HEK293T (cell line): ENCODE data around the gene KIF5C.

ENCODE experiments used
- CTCF ChIA-PET: fragments of 350-600 bp; formaldehyde crosslinking; extraction: SDS; loops from one replicate; lab custom pipeline; 2021; ENCODE audit warnings: antibody characterized with exemption, inconsistent platforms; lab: Yijun Ruan, JAX
- POLR2A ChIA-PET: fragments of 350-600 bp; formaldehyde crosslinking; extraction: SDS; loops from one replicate; lab custom pipeline; 2020; ENCODE audit warnings: antibody characterized with exemption, inconsistent platforms; lab: Yijun Ruan, JAX
- DNase-seq: peaks from one replicate; pipeline ENCODE4 v3.0.0; 2012; ENCODE audit warnings: mixed read lengths; ENCODE audit errors: extremely low spot score
- ARNT ChIP-seq: fragments of 450-650 bp; IDR thresholded peaks from 2 replicates; pipeline ENCODE4 v1.6.1; 2017; ENCODE audit warnings: mild to moderate bottlenecking
- BHLHE40 ChIP-seq: fragments of 450-650 bp; IDR thresholded peaks from 2 replicates; pipeline ENCODE4 v1.6.1; 2016; ENCODE audit warnings: mild to moderate bottlenecking, moderate library complexity, borderline replicate concordance
- CTBP1 ChIP-seq: fragments of 450-650 bp; IDR thresholded peaks from 2 replicates; pipeline ENCODE4 v1.6.1; 2016; ENCODE audit warnings: borderline replicate concordance
- ELF4 ChIP-seq: fragments of 450-650 bp; IDR thresholded peaks from 2 replicates; pipeline ENCODE4 v1.6.1; 2017; ENCODE audit warnings: antibody characterized with exemption
- FOXA1 ChIP-seq: fragments of 450-650 bp; IDR thresholded peaks from 2 replicates; pipeline ENCODE4 v1.6.1; 2016; ENCODE audit warnings: mild to moderate bottlenecking
- FOXK2 ChIP-seq: fragments of 450-650 bp; IDR thresholded peaks from 2 replicates; pipeline ENCODE4 v1.6.1; 2016; ENCODE audit warnings: mild to moderate bottlenecking
- FOXM1 ChIP-seq: fragments of 450-650 bp; IDR thresholded peaks from 2 replicates; pipeline ENCODE4 v1.6.1; 2017; ENCODE audit warnings: mild to moderate bottlenecking, borderline replicate concordance
- HDGF ChIP-seq: fragments of 450-650 bp; IDR thresholded peaks from 2 replicates; pipeline ENCODE4 v1.6.1; 2017; ENCODE audit warnings: antibody characterized with exemption, borderline replicate concordance
- L3MBTL2 ChIP-seq: fragments of 450-650 bp; conservative IDR thresholded peaks from 2 replicates; pipeline ENCODE4 v1.6.1; 2016; ENCODE audit warnings: mild to moderate bottlenecking
- LEF1 ChIP-seq: fragments of 450-650 bp; IDR thresholded peaks from 2 replicates; pipeline ENCODE4 v1.6.1; 2017; ENCODE audit warnings: mild to moderate bottlenecking, borderline replicate concordance
- NFRKB ChIP-seq: fragments of 450-650 bp; IDR thresholded peaks from 2 replicates; pipeline ENCODE4 v1.6.1; 2016; ENCODE audit warnings: mild to moderate bottlenecking, moderate library complexity
- PKNOX1 ChIP-seq: fragments of 450-650 bp; IDR thresholded peaks from 2 replicates; pipeline ENCODE4 v1.6.1; 2016
- SP1 ChIP-seq: fragments of 450-650 bp; IDR thresholded peaks from 2 replicates; pipeline ENCODE4 v1.6.1; 2017
- SUZ12 ChIP-seq: fragments of 450-650 bp; IDR thresholded peaks from 2 replicates; pipeline ENCODE4 v1.6.1; 2016; ENCODE audit warnings: mild to moderate bottlenecking
- TARDBP ChIP-seq: fragments of 450-650 bp; IDR thresholded peaks from 2 replicates; pipeline ENCODE4 v1.6.1; 2016
- ZNF384 ChIP-seq: fragments of 450-650 bp; IDR thresholded peaks from 2 replicates; pipeline ENCODE4 v1.6.1; 2016

The KIF5C gene

GRCh38 chr2:149004836-149005235 is 129.8 kb downstream of the KIF5C start:
- TF ChIP-seq BHLHE40 = no peak
- TF ChIP-seq FOXA1 = no peak
- no peak for TF ChIP-seq SUZ12
- no peak for TF ChIP-seq L3MBTL2
- TF ChIP-seq TARDBP = no peak
- TF ChIP-seq CTBP1 = no peak
- no peak for TF ChIP-seq ZNF384
- no peak for TF ChIP-seq NFRKB
- TF ChIP-seq FOXM1 = no peak
- no peak for TF ChIP-seq FOXK2
- no peak for TF ChIP-seq ARNT
- no peak for TF ChIP-seq SP1
- TF ChIP-seq PKNOX1 = no peak
- TF ChIP-seq ELF4 = no peak
- TF ChIP-seq LEF1 = no peak
- POLR2A ChIA-PET = no interaction called here
- DNase-seq = no peak
- CTCF ChIA-PET = no interaction called here

GRCh38 chr2:149005471-149006077 is 130.5 kb downstream of the KIF5C start:
- CTCF ChIA-PET = no interaction called here
- no peak for DNase-seq
- no peak for TF ChIP-seq FOXA1
- TF ChIP-seq SP1 = no peak
- POLR2A ChIA-PET = no interaction called here

GRCh38 chr2:149006883-149007543 is 132.0 kb downstream of the KIF5C start:
- no peak for TF ChIP-seq TARDBP
- no peak for TF ChIP-seq LEF1
- TF ChIP-seq HDGF = no peak
- TF ChIP-seq ELF4 = no peak
- no peak for TF ChIP-seq SP1
- no peak for TF ChIP-seq FOXK2
- TF ChIP-seq ZNF384 = no peak
- no peak for TF ChIP-seq BHLHE40
- no peak for TF ChIP-seq FOXA1
- no peak for TF ChIP-seq SUZ12
- no peak for TF ChIP-seq FOXM1
- no peak for TF ChIP-seq ARNT
- TF ChIP-seq L3MBTL2 = no peak
- ChIA-PET CTCF (no interaction called here), POLR2A (no interaction called here)
- no peak for DNase-seq

- POLR2A ChIA-PET = no interaction called here
- no peak for TF ChIP-seq L3MBTL2
- no peak for TF ChIP-seq NFRKB
- no peak for TF ChIP-seq FOXM1
- TF ChIP-seq ZNF384 = no peak
- TF ChIP-seq FOXK2 = no peak
- TF ChIP-seq TARDBP = no peak
- no peak for TF ChIP-seq PKNOX1
- TF ChIP-seq CTBP1 = no peak
- TF ChIP-seq FOXA1 = no peak
- no peak for TF ChIP-seq BHLHE40
- no peak for TF ChIP-seq LEF1
- TF ChIP-seq ELF4 = no peak
- no peak for DNase-seq
- CTCF ChIA-PET = no interaction called here
Measured at GRCh38 chr2:149008381-149008780, 133.4 kb downstream of the KIF5C start.

- POLR2A ChIA-PET = no interaction called here
Measured at GRCh38 chr2:149009576-149010461, 134.8 kb downstream of the KIF5C start.

GRCh38 chr2:149012545-149012944 is 137.5 kb downstream of the KIF5C start:
- POLR2A ChIA-PET = no interaction called here
- TF ChIP-seq ELF4 (no peak), HDGF (no peak), LEF1 (no peak), L3MBTL2 (no peak), TARDBP (no peak), FOXM1 (no peak), FOXA1 (no peak), NFRKB (no peak), CTBP1 (no peak)
- CTCF ChIA-PET = no interaction called here
- no peak for DNase-seq

More at GRCh38 chr2:149009576-149010461, 134.8 kb downstream of the KIF5C start:
- TF ChIP-seq TARDBP (no peak), NFRKB (no peak), FOXK2 (no peak), ZNF384 (no peak), FOXA1 (no peak), HDGF (no peak), FOXM1 (no peak), LEF1 (no peak)
- no peak for DNase-seq
- CTCF ChIA-PET = no interaction called here
